Subcutaneous abdominal adipose tissue (tissue), 5 donors: ENCODE measurements around the gene CALN1.
"Not testable (repeated sequence)": the region's sequence is repeated elsewhere in the genome, so short reads cannot be mapped to it uniquely, and the experiment has no call there.

Source experiments
- H3K27ac ChIP-seq: one replicate; pipeline ENCODE4 v1.7.0; 2013; ENCODE audit warnings: low read depth, mild to moderate bottlenecking, inconsistent platforms, low read length, moderate library complexity
- H3K27me3 ChIP-seq, 5 donors: one replicate each; pipeline ENCODE4 v1.7.0; 2013; ENCODE audit warnings: low read length in 5 of 5, inconsistent platforms in 1 of 5; ENCODE audit not compliant: control insufficient read depth in 5 of 5, insufficient read depth in 4 of 5
- H3K36me3 ChIP-seq, 5 donors: one replicate each; pipeline ENCODE4 v1.7.0; 2013; ENCODE audit warnings: low read length in 5 of 5; ENCODE audit not compliant: control insufficient read depth in 5 of 5, insufficient read depth in 5 of 5
- H3K4me1 ChIP-seq, 5 donors: one replicate each; pipeline ENCODE4 v1.7.0; 2013; ENCODE audit warnings: low read length in 5 of 5, mild to moderate bottlenecking in 3 of 5, moderate library complexity in 1 of 5; ENCODE audit not compliant: control insufficient read depth in 5 of 5, insufficient read depth in 5 of 5
- H3K4me3 ChIP-seq, 5 donors: one replicate each; pipeline ENCODE4 v1.7.0; 2013; ENCODE audit warnings: low read length in 5 of 5, low read depth in 1 of 5
- H3K9ac ChIP-seq, 5 donors: one replicate each; pipeline ENCODE4 v1.7.0; 2013; ENCODE audit warnings: low read length in 5 of 5, mild to moderate bottlenecking in 4 of 5, moderate library complexity in 3 of 5
- H3K9me3 ChIP-seq, 5 donors: one replicate each; pipeline ENCODE4 v1.7.0; 2013; ENCODE audit warnings: low read length in 5 of 5; ENCODE audit not compliant: control insufficient read depth in 5 of 5
- donor health status: healthy.
- donor health status: healthy.
- donor health status: healthy.
- donor health status: healthy.
- donor health status: healthy.

Gene CALN1

GRCh38 chr7:71822406-71822805 lies 589.7 kb downstream of the CALN1 start:
- not testable (repeated sequence) for H3K27me3 ChIP-seq, H3K36me3 ChIP-seq, H3K27ac ChIP-seq, H3K4me3 ChIP-seq, H3K9ac ChIP-seq, H3K9me3 ChIP-seq
- peaks cover 0 to 10% (median 4%) of the 10 kb centered on the region in 5 donors for H3K4me1 ChIP-seq

- Histone ChIP-seq H3K9ac (no peak overlapping the region), H3K27ac (no peak overlapping the region), H3K4me3 (no peak overlapping the region), H3K4me1 (no peaks in the 10 kb centered on the region), H3K36me3 (no peaks in the 10 kb centered on the region), H3K9me3 (peaks cover 0 to 8% (median 0%) of the 10 kb centered on the region in 5 donors), H3K27me3 (no peaks in the 10 kb centered on the region)
Observed at GRCh38 chr7:71817916-71818315, 594.2 kb downstream of the CALN1 start.

GRCh38 chr7:71808115-71808514 lies 604.0 kb downstream of the CALN1 start:
- H3K4me1 ChIP-seq = no peaks in the 10 kb centered on the region
- no peaks in the 10 kb centered on the region for H3K27me3 ChIP-seq
- peaks cover 3 to 20% (median 9%) of the 10 kb centered on the region in 5 donors for H3K9me3 ChIP-seq
- H3K4me3 ChIP-seq = no peak overlapping the region
- no peaks in the 10 kb centered on the region for H3K36me3 ChIP-seq
- H3K27ac ChIP-seq = no peak overlapping the region
- no peak overlapping the region for H3K9ac ChIP-seq

- Histone ChIP-seq H3K27me3 (no peaks in the 10 kb centered on the region), H3K9ac (no peak overlapping the region), H3K4me1 (no peaks in the 10 kb centered on the region), H3K9me3 (peaks cover 3 to 20% (median 9%) of the 10 kb centered on the region in 5 donors), H3K27ac (no peak overlapping the region), H3K4me3 (no peak overlapping the region), H3K36me3 (no peaks in the 10 kb centered on the region)
Observed at GRCh38 chr7:71804256-71804655, 607.9 kb downstream of the CALN1 start.

GRCh38 chr7:71801976-71802375 lies 610.2 kb downstream of the CALN1 start:
- Histone ChIP-seq H3K9ac (no peak overlapping the region), H3K9me3 (peaks cover 3 to 14% (median 5%) of the 10 kb centered on the region in 5 donors), H3K4me3 (no peak overlapping the region), H3K27ac (no peak overlapping the region), H3K27me3 (no peaks in the 10 kb centered on the region), H3K4me1 (no peaks in the 10 kb centered on the region), H3K36me3 (no peaks in the 10 kb centered on the region)

GRCh38 chr7:71800321-71800720 lies 611.8 kb downstream of the CALN1 start:
- Histone ChIP-seq H3K27me3 (no peaks in the 10 kb centered on the region), H3K36me3 (no peaks in the 10 kb centered on the region), H3K27ac (no peak overlapping the region), H3K4me3 (no peak overlapping the region), H3K9me3 (no peaks in the 10 kb centered on the region), H3K9ac (no peak overlapping the region), H3K4me1 (no peaks in the 10 kb centered on the region)

GRCh38 chr7:71795410-71795809 lies 616.7 kb downstream of the CALN1 start:
- Histone ChIP-seq H3K36me3 (no peaks in the 10 kb centered on the region), H3K4me1 (no peaks in the 10 kb centered on the region), H3K27me3 (no peaks in the 10 kb centered on the region), H3K4me3 (no peak overlapping the region), H3K27ac (no peak overlapping the region), H3K9me3 (peaks cover 0 to 10% (median 5%) of the 10 kb centered on the region in 5 donors), H3K9ac (no peak overlapping the region)

GRCh38 chr7:71793251-71793650 lies 618.9 kb downstream of the CALN1 start:
- no peak overlapping the region for H3K9ac ChIP-seq
- H3K27me3 ChIP-seq = no peaks in the 10 kb centered on the region
- no peak overlapping the region for H3K4me3 ChIP-seq
- H3K36me3 ChIP-seq = no peaks in the 10 kb centered on the region
- no peaks in the 10 kb centered on the region for H3K4me1 ChIP-seq
- H3K9me3 ChIP-seq = peaks cover 0 to 13% (median 8%) of the 10 kb centered on the region in 5 donors
- no peak overlapping the region for H3K27ac ChIP-seq

GRCh38 chr7:71787513-71787912 lies 624.6 kb downstream of the CALN1 start:
- Histone ChIP-seq H3K27me3 (no peaks in the 10 kb centered on the region), H3K9me3 (peaks cover 2 to 33% (median 27%) of the 10 kb centered on the region in 5 donors), H3K27ac (no peak overlapping the region), H3K36me3 (no peaks in the 10 kb centered on the region), H3K4me3 (peak overlapping the region in 1 of 5 donors; percentile 26), H3K4me1 (no peaks in the 10 kb centered on the region), H3K9ac (no peak overlapping the region)

GRCh38 chr7:71785216-71785615 lies 626.9 kb downstream of the CALN1 start:
- H3K27me3 ChIP-seq = peaks cover 0 to under 1% (median 0%) of the 10 kb centered on the region in 5 donors
- no peak overlapping the region for H3K4me3 ChIP-seq
- H3K36me3 ChIP-seq = no peaks in the 10 kb centered on the region
- H3K27ac ChIP-seq = no peak overlapping the region
- H3K4me1 ChIP-seq = no peaks in the 10 kb centered on the region
- no peak overlapping the region for H3K9ac ChIP-seq
- peaks cover 2 to 22% (median 19%) of the 10 kb centered on the region in 5 donors for H3K9me3 ChIP-seq

GRCh38 chr7:71784781-71785180 lies 627.4 kb downstream of the CALN1 start:
- no peak overlapping the region for H3K4me3 ChIP-seq
- H3K36me3 ChIP-seq = no peaks in the 10 kb centered on the region
- H3K9ac ChIP-seq = no peak overlapping the region
- no peaks in the 10 kb centered on the region for H3K4me1 ChIP-seq
- H3K27me3 ChIP-seq = peaks cover 0 to 3% (median 0%) of the 10 kb centered on the region in 5 donors
- H3K9me3 ChIP-seq = peaks cover 2 to 22% (median 19%) of the 10 kb centered on the region in 5 donors
- H3K27ac ChIP-seq = no peak overlapping the region
